Activated CD8-positive, alpha-beta T cell treated with anti-CD3 and anti-CD28 coated beads for 36 hours (primary cell): ENCODE data around the gene SSBP4. TPM values are rescaled to one million over a fixed set of nuclear protein-coding genes. Genes with fewer than 3 reads are reported as not detected.
A peak's percentile ranks its signal among the peaks of the same experiment; 100 is the strongest.

Experiments used
- ATAC-seq: fragments of 200-7000 bp; cut with Tn5 transposase; one replicate; pipeline ENCODE4 v1.10.0; 2021; ENCODE audit warnings: mild to moderate bottlenecking, moderate library complexity
- CTCF ChIA-PET: fragments of 350-600 bp; sonication (Branson Sonifier 250); formaldehyde crosslinking; loops from one replicate; lab custom pipeline; 2021; ENCODE audit warnings: antibody characterized with exemption; lab: Charles Lee
- POLR2A ChIA-PET: fragments of 350-600 bp; sonication (Branson Sonifier 250); formaldehyde crosslinking; loops from one replicate; lab custom pipeline; 2021; ENCODE audit warnings: antibody characterized with exemption; lab: Charles Lee
- DNase-seq: peaks from one replicate; pipeline ENCODE4 v3.0.0-alpha.2; 2020
- H3K27ac Mint-ChIP-seq: one replicate; pipeline ENCODE4 v1.8.0; 2021; ENCODE audit warnings: mild to moderate bottlenecking, mixed read lengths
- H3K27me3 Mint-ChIP-seq: one replicate; pipeline ENCODE4 v1.8.0; 2021; ENCODE audit warnings: mixed read lengths
- H3K36me3 Mint-ChIP-seq: one replicate; pipeline ENCODE4 v1.8.0; 2021; ENCODE audit warnings: low read depth, mixed read lengths
- H3K4me1 Mint-ChIP-seq: one replicate; pipeline ENCODE4 v1.8.0; 2021; ENCODE audit warnings: low read depth, mixed read lengths
- H3K4me3 Mint-ChIP-seq: one replicate; pipeline ENCODE4 v1.8.0; 2021; ENCODE audit warnings: mild to moderate bottlenecking, moderate library complexity, mixed read lengths
- H3K9me3 Mint-ChIP-seq: one replicate; pipeline ENCODE4 v1.8.0; 2021; ENCODE audit warnings: mixed read lengths
- intact Hi-C: fragments of 100-400 bp; cut with micrococcal nuclease; formaldehyde crosslinking; loops from one replicate; pipeline ENCODE4 v1.10.0; 2022
- total RNA-seq, 2 experiments: library from RNA; stranded (reverse); gene quantifications; one replicate each; pipeline ENCODE4 v1.2.3, GENCODE V29; 2021
- TF ChIP-seq, protein P1 (sequence below): fragments of 200-600 bp; IDR thresholded peaks from one replicate; pipeline ENCODE4 v1.8.0; 2022; ENCODE audit warnings: antibody characterized with exemption, mild to moderate bottlenecking

SSBP4 gene
- total RNA-seq, 2 experiments from 2014 or later, result 98.2 to 102 TPM

DNA sequence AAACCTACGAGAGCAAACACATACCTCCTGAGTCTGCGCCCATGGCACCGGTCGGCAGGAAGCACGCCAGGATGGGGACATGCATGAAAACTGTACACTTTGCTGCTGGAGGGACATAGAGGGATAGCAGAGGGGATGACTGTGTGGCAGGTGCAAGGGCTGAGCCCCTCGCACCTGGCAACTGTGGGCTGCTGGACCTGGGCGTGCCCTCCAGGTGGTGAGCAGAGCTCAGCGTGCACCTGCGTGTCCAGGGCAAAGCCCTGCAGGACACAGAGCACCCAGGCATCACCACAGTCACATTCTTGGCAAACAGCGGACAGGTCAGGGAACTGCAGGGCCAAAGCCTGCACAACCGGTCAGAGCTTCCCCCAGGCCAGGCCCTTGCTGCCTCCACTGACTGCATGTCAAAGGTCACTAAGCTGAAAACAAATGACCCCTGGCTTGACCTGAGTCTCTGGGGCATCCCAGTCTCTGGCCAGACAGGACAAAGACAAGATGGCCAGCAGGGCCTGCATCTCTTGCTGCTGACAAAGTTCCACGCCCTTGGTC is 27.7 kb downstream of the SSBP4 start:
- peaks cover 17% of the 10 kb centered on the region for H3K36me3 Mint-ChIP-seq
- TF ChIP-seq, protein P1, sequence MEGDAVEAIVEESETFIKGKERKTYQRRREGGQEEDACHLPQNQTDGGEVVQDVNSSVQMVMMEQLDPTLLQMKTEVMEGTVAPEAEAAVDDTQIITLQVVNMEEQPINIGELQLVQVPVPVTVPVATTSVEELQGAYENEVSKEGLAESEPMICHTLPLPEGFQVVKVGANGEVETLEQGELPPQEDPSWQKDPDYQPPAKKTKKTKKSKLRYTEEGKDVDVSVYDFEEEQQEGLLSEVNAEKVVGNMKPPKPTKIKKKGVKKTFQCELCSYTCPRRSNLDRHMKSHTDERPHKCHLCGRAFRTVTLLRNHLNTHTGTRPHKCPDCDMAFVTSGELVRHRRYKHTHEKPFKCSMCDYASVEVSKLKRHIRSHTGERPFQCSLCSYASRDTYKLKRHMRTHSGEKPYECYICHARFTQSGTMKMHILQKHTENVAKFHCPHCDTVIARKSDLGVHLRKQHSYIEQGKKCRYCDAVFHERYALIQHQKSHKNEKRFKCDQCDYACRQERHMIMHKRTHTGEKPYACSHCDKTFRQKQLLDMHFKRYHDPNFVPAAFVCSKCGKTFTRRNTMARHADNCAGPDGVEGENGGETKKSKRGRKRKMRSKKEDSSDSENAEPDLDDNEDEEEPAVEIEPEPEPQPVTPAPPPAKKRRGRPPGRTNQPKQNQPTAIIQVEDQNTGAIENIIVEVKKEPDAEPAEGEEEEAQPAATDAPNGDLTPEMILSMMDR, result no peak
- no peak overlapping the region for H3K4me3 Mint-ChIP-seq
- no peaks in the 10 kb centered on the region for H3K27me3 Mint-ChIP-seq
- ATAC-seq, result no peak
- POLR2A ChIA-PET, result interaction anchor here (1.5 kb wide), 1 partner anchor 15 kb away, joined by 3 read pairs; no protein-coding TSS in a partner anchor
- no peak for DNase-seq
- intact Hi-C loops, result no loop called here
- no peak overlapping the region for H3K27ac Mint-ChIP-seq
- peaks cover 3% of the 10 kb centered on the region for H3K9me3 Mint-ChIP-seq
- CTCF ChIA-PET, result interaction anchor here (0.6 to 4.4 kb wide), 3 partner anchors 15 to 430 kb away, joined by 3 to 20 read pairs (median 6); no protein-coding TSS in a partner anchor
- peaks cover 16% of the 10 kb centered on the region for H3K4me1 Mint-ChIP-seq

DNA sequence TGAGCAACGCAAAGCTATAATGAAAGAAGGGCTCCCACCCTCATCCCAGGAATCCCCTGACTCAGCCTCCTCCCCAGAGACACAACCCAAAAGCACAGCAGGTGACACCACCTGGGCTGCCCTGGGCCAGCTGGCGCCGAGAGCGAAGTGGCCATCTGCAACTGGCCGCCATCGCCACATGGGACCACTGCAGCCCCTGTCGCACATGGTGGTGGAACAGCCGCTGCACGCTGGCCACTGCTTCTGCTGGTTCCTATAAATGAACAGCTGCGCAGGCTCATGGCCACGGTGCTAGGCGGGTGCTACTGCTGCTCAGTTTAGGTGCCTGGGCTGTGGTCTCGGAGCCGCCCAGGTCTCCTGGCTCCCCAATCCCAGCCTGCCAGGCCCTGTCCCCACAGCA is 30.4 kb downstream of the SSBP4 start:
- peaks cover 4% of the 10 kb centered on the region for H3K4me1 Mint-ChIP-seq
- TF ChIP-seq, protein P1, result no peak

DNA sequence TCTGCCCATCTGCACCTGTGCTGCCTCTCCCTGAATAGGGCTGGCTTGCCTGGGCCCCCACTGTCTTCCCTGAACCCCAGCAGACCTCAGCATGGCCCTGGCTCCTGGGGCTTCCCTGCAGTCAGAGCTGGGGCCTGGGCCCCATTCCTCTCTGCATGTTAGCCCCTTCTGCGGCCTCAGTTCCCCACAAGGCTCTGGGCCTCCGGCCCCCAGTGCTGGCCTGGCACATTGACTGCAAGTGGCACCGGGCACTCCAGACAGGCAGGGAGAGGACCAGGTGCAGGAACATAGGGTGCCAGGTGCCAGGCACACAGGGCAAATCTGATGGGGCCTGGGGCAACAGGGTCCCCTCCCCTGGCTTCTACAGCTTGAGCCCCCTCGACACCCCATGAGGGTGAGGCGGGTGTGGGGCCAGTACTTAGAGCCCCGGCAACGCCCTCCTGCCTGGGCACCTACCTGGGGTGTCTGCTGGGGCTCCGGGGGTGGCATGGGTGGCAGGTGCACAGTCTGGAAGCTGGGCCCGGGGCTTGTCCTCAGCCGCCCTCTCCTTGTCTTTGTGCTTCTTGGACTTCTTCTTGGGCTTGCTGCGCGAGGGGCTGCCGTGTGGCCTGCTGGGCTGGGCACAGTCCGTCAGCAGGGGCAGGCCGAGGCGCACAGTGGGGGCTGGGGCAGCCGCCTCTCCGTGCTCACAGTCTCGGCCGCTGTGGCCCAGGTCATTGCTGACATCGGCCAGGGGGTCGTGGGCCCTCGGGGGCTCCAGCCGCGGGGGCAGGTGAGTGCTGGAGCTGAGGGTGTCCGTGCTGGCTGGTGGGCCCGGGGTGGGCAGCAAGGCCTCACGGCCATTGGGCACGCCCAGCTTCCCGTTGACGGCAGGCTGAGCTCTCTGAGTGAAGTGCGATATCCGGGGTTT is 31.1 kb downstream of the SSBP4 start:
- TF ChIP-seq, protein P1, result no peak
- POLR2A ChIA-PET, result interaction anchor here (0.9 to 1.6 kb wide), 2 partner anchors 9 kb away, joined by 3 to 6 read pairs; no protein-coding TSS in a partner anchor
- H3K4me3 Mint-ChIP-seq, result no peak overlapping the region
- peaks cover 4% of the 10 kb centered on the region for H3K4me1 Mint-ChIP-seq
- CTCF ChIA-PET, result interaction anchor here (0.8 to 4.5 kb wide), 24 partner anchors 11 to 426 kb away, joined by 3 to 46 read pairs (median 4); partner anchors contain the start of genes KXD1, REX1BD and UBA52
- no peak for DNase-seq
- intact Hi-C loops, result no loop called here
- H3K9me3 Mint-ChIP-seq, result no peaks in the 10 kb centered on the region
- no peaks in the 10 kb centered on the region for H3K27me3 Mint-ChIP-seq
- no peak overlapping the region for H3K27ac Mint-ChIP-seq
- no peak for ATAC-seq
- H3K36me3 Mint-ChIP-seq, result peaks cover 9% of the 10 kb centered on the region

More for the DNA sequence above, 30.4 kb downstream of the SSBP4 start:
- Mint-ChIP-seq H3K9me3 (no peaks in the 10 kb centered on the region), H3K36me3 (peaks cover 9% of the 10 kb centered on the region), H3K27ac (no peak overlapping the region), H3K27me3 (no peaks in the 10 kb centered on the region), H3K4me3 (no peak overlapping the region)
- ChIA-PET POLR2A (interaction anchor here (0.9 kb wide), 1 partner anchor 9 kb away, joined by 3 read pairs; no protein-coding TSS in a partner anchor), CTCF (interaction anchor here (1.2 to 4.4 kb wide), 7 partner anchors 10 to 139 kb away, joined by 3 to 23 read pairs (median 12); partner anchors contain the start of gene REX1BD)
- no peak for ATAC-seq
- no peak for DNase-seq
- intact Hi-C loops, result no loop called here

DNA sequence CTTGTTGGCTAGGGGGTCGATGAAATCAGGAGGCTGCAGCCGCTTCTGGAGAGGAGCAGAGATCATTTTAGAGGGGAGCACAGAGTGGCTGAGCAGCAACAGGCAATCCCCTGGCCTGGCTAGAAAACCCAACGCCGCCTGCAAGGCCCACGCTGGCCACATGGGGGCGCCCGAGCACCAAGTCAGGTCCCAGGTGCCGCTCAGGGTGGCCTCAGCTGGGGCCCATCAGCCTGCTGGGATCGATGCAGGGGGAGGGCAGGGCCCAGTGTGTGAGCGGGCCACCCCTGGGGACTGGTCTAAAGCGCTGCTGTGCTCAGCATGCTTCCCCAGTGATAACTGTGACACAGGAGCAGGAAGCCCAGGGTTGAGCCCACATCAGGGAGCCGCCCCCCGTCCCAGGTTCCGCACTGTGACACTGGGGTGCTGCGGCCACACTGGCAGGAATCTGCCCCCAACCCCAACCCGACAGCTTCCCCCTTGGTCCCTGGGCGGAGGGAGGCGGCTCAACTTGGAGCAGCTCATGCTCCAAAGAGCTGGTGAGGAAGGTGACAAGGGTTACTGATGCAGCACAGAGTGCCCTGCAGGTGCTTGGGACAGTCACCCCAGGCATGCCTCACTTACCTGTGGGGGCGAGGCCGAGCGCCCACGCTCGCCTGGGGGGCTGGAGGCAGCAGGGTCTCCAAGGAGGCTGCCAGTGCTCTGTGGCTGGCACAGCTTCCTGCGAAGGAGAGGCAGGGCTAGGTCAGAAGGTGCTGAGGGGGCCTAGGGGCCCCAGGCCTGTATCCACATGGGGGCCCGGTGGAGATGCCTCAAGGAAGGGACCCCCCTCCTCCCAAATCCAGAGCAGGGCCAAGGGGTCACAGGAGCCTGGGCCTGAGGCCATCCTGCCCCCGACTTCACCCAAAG is 32.0 kb downstream of the SSBP4 start:
- H3K27ac Mint-ChIP-seq, result no peak overlapping the region
- POLR2A ChIA-PET, result interaction anchor here (1.6 kb wide), 1 partner anchor 10 kb away, joined by 6 read pairs; no protein-coding TSS in a partner anchor
- intact Hi-C loops, result no loop called here

More for the DNA sequence above, 32.0 kb downstream of the SSBP4 start:
- Mint-ChIP-seq H3K36me3 (peaks cover 9% of the 10 kb centered on the region), H3K27me3 (no peaks in the 10 kb centered on the region), H3K4me1 (peaks cover 4% of the 10 kb centered on the region), H3K4me3 (no peak overlapping the region), H3K9me3 (no peaks in the 10 kb centered on the region)
- TF ChIP-seq, protein P1, result peak; percentile 98
- CTCF ChIA-PET, result interaction anchor here (0.5 to 4.5 kb wide), 33 partner anchors 8 to 1192 kb away, joined by 3 to 46 read pairs (median 4); partner anchors contain the start of genes KXD1, REX1BD and UBA52
- peak; percentile 94 for DNase-seq
- ATAC-seq, result peak; percentile 99
